NCI-H2107 treated with DMSO at 0.1 percent for 48 hours (cell line): ENCODE data around the gene MISP3.

ENCODE experiments used
- DNase-seq: peaks from one replicate; lab custom pipeline; 2025; ENCODE audit not compliant: unreplicated experiment; lab: John Stamatoyannopoulos, UW

The MISP3 gene

DNA sequence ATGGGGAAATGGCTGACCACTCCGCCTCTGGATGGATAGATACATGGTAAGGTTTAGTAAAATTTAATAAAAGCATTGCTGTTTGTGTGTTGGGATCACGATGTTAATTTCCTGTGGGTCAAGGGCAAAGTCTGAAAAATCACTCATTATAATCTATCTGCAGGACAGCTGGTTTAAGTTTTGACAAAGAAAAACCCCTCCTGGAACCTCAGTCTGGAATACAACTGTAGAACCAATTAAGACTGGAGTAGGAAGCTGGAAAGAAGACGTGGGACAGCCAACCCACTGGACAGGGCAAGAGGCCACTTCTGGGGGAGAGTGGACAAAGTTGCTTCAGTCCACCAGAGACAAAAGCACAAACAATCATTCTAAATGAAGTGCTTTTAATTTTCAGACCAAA is 46.6 kb downstream of the MISP3 start:
- no peak for DNase-seq

GRCh38 chr19:14119644-14120496 is 47.3 kb downstream of the MISP3 start:
- DNase-seq: no peak

DNA sequence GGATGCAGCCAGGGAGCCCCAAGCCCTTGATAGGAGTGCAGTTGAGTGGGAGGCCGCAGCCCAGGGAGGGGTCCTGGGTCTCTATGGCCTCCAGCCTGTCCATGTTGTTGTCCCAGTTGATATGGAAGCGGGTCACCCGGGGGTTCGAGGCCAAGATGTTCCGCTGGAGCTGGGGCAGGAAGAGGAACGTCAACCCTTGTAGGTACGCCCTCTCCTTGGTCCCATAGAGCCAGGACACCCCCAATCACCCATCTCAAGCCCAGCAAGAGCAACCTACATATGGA is 47.9 kb downstream of the MISP3 start:
- DNase-seq: no peak

GRCh38 chr19:14122924-14123323 is 50.3 kb downstream of the MISP3 start:
- no peak for DNase-seq
